Stimulated activated CD8-positive, alpha-beta memory T cell treated with anti-CD3 and anti-CD28 coated beads, Interleukin-2, amount 100 ng/mL, for 1 hour (primary cell): ENCODE measurements around the gene ST6GALNAC2.

Experiments used
- DNase-seq, 2 donors: peaks; one replicate each; pipeline ENCODE4 v3.0.0-alpha.2; 2020; ENCODE audit warnings: low read depth in 2 of 2

ST6GALNAC2 gene

GRCh38 chr17:76556765-76557367 lies 28.8 kb downstream of the ST6GALNAC2 start:
- DNase-seq, result no peak

- no peak for DNase-seq
Measured at GRCh38 chr17:76554131-76554530, 31.5 kb downstream of the ST6GALNAC2 start.

- no peak for DNase-seq
Measured at GRCh38 chr17:76553178-76553908, 32.3 kb downstream of the ST6GALNAC2 start.

- no peak for DNase-seq
Measured at GRCh38 chr17:76551685-76552084, 34.0 kb downstream of the ST6GALNAC2 start.

GRCh38 chr17:76550712-76551615 lies 34.7 kb downstream of the ST6GALNAC2 start:
- no peak for DNase-seq

- DNase-seq, result no peak
Measured at GRCh38 chr17:76549539-76549938, 36.1 kb downstream of the ST6GALNAC2 start.

- DNase-seq, result no peak
Measured at GRCh38 chr17:76549215-76549518, 36.5 kb downstream of the ST6GALNAC2 start.

- no peak for DNase-seq
Measured at GRCh38 chr17:76548378-76549214, 37.1 kb downstream of the ST6GALNAC2 start.

GRCh38 chr17:76547642-76548202 lies 37.9 kb downstream of the ST6GALNAC2 start:
- no peak for DNase-seq

GRCh38 chr17:76547183-76547641 lies 38.4 kb downstream of the ST6GALNAC2 start:
- DNase-seq, result peak in 1 of 2 donors; percentile 39

- no peak for DNase-seq
Measured at GRCh38 chr17:76546556-76547182, 39.0 kb downstream of the ST6GALNAC2 start.

GRCh38 chr17:76545918-76546555 lies 39.6 kb downstream of the ST6GALNAC2 start:
- DNase-seq, result no peak

GRCh38 chr17:76544546-76545365 lies 40.9 kb downstream of the ST6GALNAC2 start:
- no peak for DNase-seq

- DNase-seq, result no peak
Measured at GRCh38 chr17:76543826-76544545, 41.7 kb downstream of the ST6GALNAC2 start.

GRCh38 chr17:76543482-76543825 lies 42.2 kb downstream of the ST6GALNAC2 start:
- no peak for DNase-seq

- DNase-seq, result no peak
Measured at GRCh38 chr17:76542984-76543383, 42.7 kb downstream of the ST6GALNAC2 start.

GRCh38 chr17:76542566-76542971 lies 43.1 kb downstream of the ST6GALNAC2 start:
- DNase-seq, result no peak

GRCh38 chr17:76541739-76542454 lies 43.8 kb downstream of the ST6GALNAC2 start:
- DNase-seq, result no peak
